ENCODE measurements around the gene TNRC18. TPM values are rescaled to one million over a fixed set of nuclear protein-coding genes. Genes with fewer than 3 reads are reported as not detected.

The TNRC18 gene
- total RNA-seq, 5 donors from 2014 or later (not counting 1 experiment from before 2014, with no cell fraction given): 58.8 to 71.0 (median 62.6) TPM

DNA sequence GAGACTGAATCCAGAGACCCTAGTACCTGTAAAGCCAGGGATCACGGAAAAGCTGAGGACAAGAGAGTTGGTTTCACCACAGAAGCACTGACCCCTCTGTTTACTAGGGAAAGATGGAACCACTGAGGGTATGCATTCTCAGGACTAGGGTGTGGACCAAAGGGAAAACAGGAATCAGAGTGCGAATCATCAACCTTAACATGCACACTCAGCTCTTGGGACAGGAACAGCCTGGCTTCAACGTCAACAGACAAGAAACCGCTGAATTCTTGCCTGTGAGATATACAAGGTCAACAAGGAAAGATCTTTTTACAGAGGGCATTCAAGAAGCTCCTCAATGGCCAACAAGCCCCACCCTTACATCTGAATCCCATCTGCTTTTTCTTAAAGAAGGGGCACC is 14.9 kb downstream of the TNRC18 start:
- H3K27me3 ChIP-seq (replicated peaks in 1 of 2; ENCODE audit: control insufficient read depth in 2 of 2, extremely low read depth in 1 of 2, insufficient read depth in 2 of 2, low read length in 1 of 2): peaks cover 0 to 35% of the 10 kb centered on the region in 2 experiments
- Mint-ChIP-seq H3K4me3 (no peak overlapping the region), H3K27ac (no peak overlapping the region), H3K4me1 (no peaks in the 10 kb centered on the region), H3K9me3 (no peaks in the 10 kb centered on the region), H3K27me3 (peaks cover 4 to 15% of the 10 kb centered on the region in 2 donors), H3K36me3 (no peaks in the 10 kb centered on the region)
- H3K4me1 ChIP-seq (ENCODE audit: control insufficient read depth in 1 of 2, extremely low read depth in 1 of 2, insufficient read depth in 2 of 2, low read length in 2 of 2): no peaks in the 10 kb centered on the region
- ChIA-PET CTCF (interaction anchor here (0.7 to 1.1 kb wide), 3 partner anchors 9 to 12 kb away, joined by 3 read pairs; no protein-coding TSS in a partner anchor), POLR2A (no interaction called here)
- no peak overlapping the region for H3K27ac ChIP-seq (ENCODE audit: low read length)
- no peaks in the 10 kb centered on the region for H3K9me3 ChIP-seq
- no peaks in the 10 kb centered on the region for H3K36me3 ChIP-seq (ENCODE audit: control insufficient read depth in 2 of 2, extremely low read depth in 1 of 2, insufficient read depth in 1 of 2, low read length in 1 of 2)
- ATAC-seq (replicated peaks in 1 of 4) (no peak), DNase-seq (no peak)
- H3K4me3 ChIP-seq (ENCODE audit: control insufficient read depth in 1 of 2, extremely low read depth in 1 of 2, low read length in 1 of 2): no peak overlapping the region
- WGBS (ENCODE audit: insufficient coverage): 80% methylated on average over 1 of the region's 4 CpGs

DNA sequence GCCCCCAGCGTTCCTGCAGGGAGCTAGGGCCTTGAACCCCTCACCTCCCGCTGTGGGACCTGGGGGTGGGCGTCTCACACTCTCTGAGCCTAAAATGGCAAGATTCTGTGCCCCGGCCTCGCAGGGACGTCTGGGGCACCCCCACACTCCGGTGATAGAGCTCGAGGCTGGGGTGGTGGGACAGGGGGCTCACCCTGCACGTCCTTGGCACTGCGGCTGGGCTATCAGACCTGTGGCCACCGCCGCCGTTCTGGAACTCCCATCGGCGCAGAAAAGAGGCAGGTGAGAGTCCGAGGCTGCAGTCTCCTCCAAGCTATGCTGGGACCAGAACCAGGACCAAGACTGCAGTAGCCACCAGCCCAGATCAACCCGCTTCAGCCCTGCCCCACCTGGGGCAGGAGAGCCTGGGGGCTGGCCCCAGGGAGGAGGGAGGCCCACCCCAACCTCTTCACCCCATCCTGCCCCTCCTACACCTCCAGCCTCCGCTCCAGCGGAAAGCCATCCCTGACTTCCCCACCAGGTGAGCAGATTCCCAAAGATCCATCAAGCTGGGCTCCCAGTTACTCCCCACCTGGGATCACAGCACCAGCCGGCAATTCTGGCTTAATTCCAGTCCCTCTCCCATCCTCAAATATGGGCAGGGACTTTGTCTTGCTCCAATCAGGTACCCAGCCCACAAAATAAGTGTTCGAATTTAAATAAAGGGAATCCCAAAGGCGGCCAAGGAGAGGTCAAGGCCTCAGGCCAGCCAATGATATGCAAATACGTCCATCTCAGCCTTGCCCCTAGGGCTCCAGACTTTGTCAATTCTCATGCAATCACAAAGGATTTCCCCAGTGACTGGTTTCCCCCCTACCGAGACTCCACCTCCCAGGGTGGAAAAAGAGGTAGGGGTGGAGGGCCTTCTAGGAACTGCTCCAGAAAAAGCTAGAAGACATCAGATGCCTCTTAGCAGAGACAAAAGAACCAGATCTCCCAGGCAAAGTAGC is 16.4 kb downstream of the TNRC18 start:
- Mint-ChIP-seq H3K4me3 (no peak overlapping the region), H3K9me3 (no peaks in the 10 kb centered on the region), H3K27ac (no peak overlapping the region), H3K36me3 (no peaks in the 10 kb centered on the region), H3K27me3 (peaks cover 4 to 17% of the 10 kb centered on the region in 2 donors), H3K4me1 (no peaks in the 10 kb centered on the region)
- WGBS (ENCODE audit: insufficient coverage): 91% methylated on average over 21 of the region's 24 CpGs
- H3K27me3 ChIP-seq (replicated peaks in 1 of 2; ENCODE audit: control insufficient read depth in 2 of 2, extremely low read depth in 1 of 2, insufficient read depth in 2 of 2, low read length in 1 of 2): peaks cover 0 to 34% of the 10 kb centered on the region in 2 experiments
- ChIA-PET POLR2A (no interaction called here), CTCF (interaction anchor here in 1 of 2 donors (0.7 kb wide), 1 partner anchor 14 kb away, joined by 4 read pairs; no protein-coding TSS in a partner anchor)
- H3K27ac ChIP-seq (ENCODE audit: low read length): no peak overlapping the region
- no peaks in the 10 kb centered on the region for H3K36me3 ChIP-seq (ENCODE audit: control insufficient read depth in 2 of 2, extremely low read depth in 1 of 2, insufficient read depth in 1 of 2, low read length in 1 of 2)
- DNase-seq (no peak), ATAC-seq (replicated peaks in 1 of 4) (no peak)
- no peaks in the 10 kb centered on the region for H3K4me1 ChIP-seq (ENCODE audit: control insufficient read depth in 1 of 2, extremely low read depth in 1 of 2, insufficient read depth in 2 of 2, low read length in 2 of 2)
- H3K9me3 ChIP-seq: no peaks in the 10 kb centered on the region
- no peak overlapping the region for H3K4me3 ChIP-seq (ENCODE audit: control insufficient read depth in 1 of 2, extremely low read depth in 1 of 2, low read length in 1 of 2)

DNA sequence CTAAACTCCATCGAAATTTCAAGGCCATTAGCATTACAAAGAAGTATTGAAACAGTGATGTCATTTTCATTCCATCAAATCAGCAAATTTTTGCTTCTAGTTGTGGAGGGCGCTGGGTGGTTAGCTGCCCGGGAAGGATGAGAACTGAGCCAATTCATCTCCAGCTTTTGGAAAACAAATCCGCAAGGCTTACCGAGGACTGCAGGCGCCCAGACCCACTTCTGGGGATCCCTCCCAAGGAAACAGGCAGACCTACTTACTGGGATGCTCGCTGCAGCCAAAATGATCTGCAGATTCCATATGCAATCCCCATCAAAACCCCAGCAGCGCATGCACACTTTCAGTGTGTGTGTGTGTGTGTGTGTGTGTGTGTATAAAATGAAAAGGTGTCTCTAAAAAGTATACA is 19.2 kb downstream of the TNRC18 start:
- Histone ChIP-seq H3K4me1 (ENCODE audit: control insufficient read depth in 1 of 2, extremely low read depth in 1 of 2, insufficient read depth in 2 of 2, low read length in 2 of 2) (no peaks in the 10 kb centered on the region), H3K27me3 (replicated peaks in 1 of 2; ENCODE audit: control insufficient read depth in 2 of 2, extremely low read depth in 1 of 2, insufficient read depth in 2 of 2, low read length in 1 of 2) (peaks cover 0 to 32% of the 10 kb centered on the region in 2 experiments), H3K9me3 (no peaks in the 10 kb centered on the region), H3K4me3 (ENCODE audit: control insufficient read depth in 1 of 2, extremely low read depth in 1 of 2, low read length in 1 of 2) (no peak overlapping the region), H3K36me3 (ENCODE audit: control insufficient read depth in 2 of 2, extremely low read depth in 1 of 2, insufficient read depth in 1 of 2, low read length in 1 of 2) (no peaks in the 10 kb centered on the region), H3K27ac (ENCODE audit: low read length) (no peak overlapping the region)
- DNase-seq (no peak), ATAC-seq (replicated peaks in 1 of 4) (no peak)
- no peaks in the 10 kb centered on the region for H3K9me3 Mint-ChIP-seq
- no peak overlapping the region for H3K27ac Mint-ChIP-seq
- peaks cover 0 to 4% (median 0%) of the 10 kb centered on the region in 3 donors for H3K4me1 Mint-ChIP-seq
- ChIA-PET POLR2A (no interaction called here), CTCF (no interaction called here)
- no peaks in the 10 kb centered on the region for H3K36me3 Mint-ChIP-seq
- H3K27me3 Mint-ChIP-seq: peaks cover 4 to 13% of the 10 kb centered on the region in 2 donors
- WGBS (ENCODE audit: insufficient coverage): 92% methylated on average over 5 of the region's 8 CpGs
- no peak overlapping the region for H3K4me3 Mint-ChIP-seq

DNA sequence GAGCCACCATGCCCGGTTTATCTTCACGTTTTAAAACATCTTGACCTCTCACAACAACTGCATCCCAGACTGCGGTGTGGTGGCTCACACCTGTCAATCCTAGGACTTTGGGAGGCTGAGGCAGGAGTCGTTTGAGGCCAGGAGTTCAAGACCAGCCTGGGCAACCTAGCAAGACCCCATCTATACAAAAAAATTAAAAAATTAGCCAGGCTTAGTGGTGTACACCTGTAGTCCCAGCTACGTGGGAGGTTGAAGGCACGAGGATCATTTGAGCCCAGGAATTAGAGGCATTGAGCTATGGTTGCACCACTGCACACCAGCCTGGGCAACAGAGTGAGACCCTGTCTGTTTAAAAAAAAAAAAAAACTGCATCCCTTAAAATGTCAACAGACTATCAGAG is 20.2 kb downstream of the TNRC18 start:
- Histone ChIP-seq H3K4me3 (ENCODE audit: control insufficient read depth in 1 of 2, extremely low read depth in 1 of 2, low read length in 1 of 2) (no peak overlapping the region), H3K9me3 (no peaks in the 10 kb centered on the region), H3K27ac (ENCODE audit: low read length) (no peak overlapping the region), H3K27me3 (replicated peaks in 1 of 2; ENCODE audit: control insufficient read depth in 2 of 2, extremely low read depth in 1 of 2, insufficient read depth in 2 of 2, low read length in 1 of 2) (peaks cover 0 to 30% of the 10 kb centered on the region in 2 experiments), H3K4me1 (ENCODE audit: control insufficient read depth in 1 of 2, extremely low read depth in 1 of 2, insufficient read depth in 2 of 2, low read length in 2 of 2) (no peaks in the 10 kb centered on the region), H3K36me3 (ENCODE audit: control insufficient read depth in 2 of 2, extremely low read depth in 1 of 2, insufficient read depth in 1 of 2, low read length in 1 of 2) (no peaks in the 10 kb centered on the region)
- Mint-ChIP-seq H3K9me3 (no peaks in the 10 kb centered on the region), H3K27me3 (peaks cover 4 to 5% of the 10 kb centered on the region in 2 donors), H3K4me3 (no peak overlapping the region), H3K4me1 (peaks cover 0 to 6% (median 0%) of the 10 kb centered on the region in 3 donors), H3K36me3 (no peaks in the 10 kb centered on the region), H3K27ac (no peak overlapping the region)
- CTCF ChIA-PET: no interaction called here
- POLR2A ChIA-PET: interaction anchor here in 1 of 2 donors (0.6 kb wide), 1 partner anchor 926 kb away, joined by 10 read pairs; no protein-coding TSS in a partner anchor
- DNase-seq: no peak
- 90% methylated on average over 5 of the region's 6 CpGs for WGBS (ENCODE audit: insufficient coverage)
- no peak for ATAC-seq (replicated peaks in 1 of 4)

DNA sequence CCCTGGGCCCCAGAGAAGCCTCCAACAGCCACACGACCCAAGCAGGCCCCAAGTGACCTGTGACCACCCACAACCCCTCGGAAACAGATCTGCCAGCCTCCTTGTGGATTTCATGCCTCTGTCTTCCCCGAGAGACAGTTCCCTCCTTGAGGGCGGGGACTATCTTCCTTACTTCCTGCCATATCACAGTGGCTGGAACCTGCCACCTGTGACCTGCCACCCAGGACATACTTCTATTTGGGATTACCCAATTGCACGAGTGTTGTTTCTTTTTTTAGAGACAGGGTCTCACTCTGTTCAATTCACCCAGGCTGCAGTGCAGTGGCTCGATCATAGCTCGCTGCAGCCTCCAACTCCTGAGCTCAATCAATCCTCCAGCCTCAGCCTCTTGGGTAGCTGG is 25.9 kb downstream of the TNRC18 start:
- WGBS (ENCODE audit: insufficient coverage): 67% methylated on average over 6 of the region's 7 CpGs
- Mint-ChIP-seq H3K36me3 (peaks cover 11% of the 10 kb centered on the region), H3K9me3 (no peaks in the 10 kb centered on the region), H3K4me1 (peaks cover 30 to 45% (median 31%) of the 10 kb centered on the region in 3 donors), H3K4me3 (peak overlapping the region; percentile 68 to 81 (median 77)), H3K27me3 (no peaks in the 10 kb centered on the region), H3K27ac (peak overlapping the region; percentile 91 to 94)
- Histone ChIP-seq H3K27me3 (replicated peaks in 1 of 2; ENCODE audit: control insufficient read depth in 2 of 2, extremely low read depth in 1 of 2, insufficient read depth in 2 of 2, low read length in 1 of 2) (no peaks in the 10 kb centered on the region), H3K9me3 (no peaks in the 10 kb centered on the region), H3K36me3 (ENCODE audit: control insufficient read depth in 2 of 2, extremely low read depth in 1 of 2, insufficient read depth in 1 of 2, low read length in 1 of 2) (peaks cover 7 to 20% of the 10 kb centered on the region in 2 donors), H3K4me3 (ENCODE audit: control insufficient read depth in 1 of 2, extremely low read depth in 1 of 2, low read length in 1 of 2) (peak overlapping the region in 1 of 2 donors; percentile 95), H3K4me1 (ENCODE audit: control insufficient read depth in 1 of 2, extremely low read depth in 1 of 2, insufficient read depth in 2 of 2, low read length in 2 of 2) (peaks cover 6 to 52% of the 10 kb centered on the region in 2 experiments), H3K27ac (ENCODE audit: low read length) (peak overlapping the region; percentile 95)
- POLR2A ChIA-PET: interaction anchor here in 1 of 2 donors (0.6 to 0.9 kb wide), 3 partner anchors 24 to 174 kb away, joined by 3 read pairs; no protein-coding TSS in a partner anchor
- CTCF ChIA-PET: interaction anchor here (0.6 to 1.7 kb wide), 5 partner anchors 25 to 946 kb away, joined by 3 to 9 read pairs (median 4); no protein-coding TSS in a partner anchor
- no peak for ATAC-seq (replicated peaks in 1 of 4)
- peak in 2 of 35 experiments; percentile 19 to 45 for DNase-seq

DNA sequence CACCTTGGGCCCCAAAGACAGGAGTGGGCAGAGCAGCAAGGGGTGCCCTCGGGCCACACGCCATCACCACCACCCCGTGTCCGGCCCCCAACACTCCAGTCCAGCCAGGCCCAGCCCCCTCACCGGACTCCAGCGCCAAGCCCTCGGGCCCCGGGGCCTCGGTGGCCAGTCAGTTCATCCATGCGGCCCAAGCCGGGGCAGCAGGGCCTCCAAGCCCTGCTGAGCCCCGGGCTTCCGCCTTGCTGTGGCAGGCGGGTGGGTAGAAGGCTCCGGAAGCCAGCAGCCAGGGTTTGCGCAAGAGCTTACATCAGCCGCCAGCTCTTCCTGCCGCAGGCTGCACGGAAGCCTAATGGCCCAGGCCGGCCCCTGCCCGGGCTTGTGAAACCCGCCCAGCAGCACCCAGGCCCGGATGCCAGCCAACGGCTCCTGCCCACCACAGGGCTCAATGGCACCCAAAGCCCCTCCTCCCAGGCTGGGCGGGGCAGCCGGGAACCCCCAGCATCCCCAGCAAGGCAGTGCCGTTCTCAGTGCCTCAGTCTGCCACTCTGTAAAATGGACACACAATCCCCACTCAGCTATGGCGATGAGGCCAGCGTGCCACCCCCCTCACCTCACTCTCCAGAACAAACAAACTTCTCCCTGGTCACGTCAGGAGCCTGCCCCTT is 26.5 kb downstream of the TNRC18 start:
- no peaks in the 10 kb centered on the region for H3K9me3 ChIP-seq
- peak overlapping the region; percentile 95 for H3K27ac ChIP-seq (ENCODE audit: low read length)
- H3K4me1 ChIP-seq (ENCODE audit: control insufficient read depth in 1 of 2, extremely low read depth in 1 of 2, insufficient read depth in 2 of 2, low read length in 2 of 2): peaks cover 6 to 55% of the 10 kb centered on the region in 2 experiments
- POLR2A ChIA-PET: interaction anchor here in 1 of 2 donors (0.6 to 1.0 kb wide), 4 partner anchors 29 to 174 kb away, joined by 3 to 8 read pairs (median 4); no protein-coding TSS in a partner anchor
- H3K27me3 ChIP-seq (replicated peaks in 1 of 2; ENCODE audit: control insufficient read depth in 2 of 2, extremely low read depth in 1 of 2, insufficient read depth in 2 of 2, low read length in 1 of 2): no peaks in the 10 kb centered on the region
- peak overlapping the region; percentile 77 to 81 (median 80) for H3K4me3 Mint-ChIP-seq
- peaks cover 7 to 22% of the 10 kb centered on the region in 2 donors for H3K36me3 ChIP-seq (ENCODE audit: control insufficient read depth in 2 of 2, extremely low read depth in 1 of 2, insufficient read depth in 1 of 2, low read length in 1 of 2)
- H3K4me1 Mint-ChIP-seq: peaks cover 31 to 46% (median 33%) of the 10 kb centered on the region in 3 donors
- no peaks in the 10 kb centered on the region for H3K9me3 Mint-ChIP-seq
- no peaks in the 10 kb centered on the region for H3K27me3 Mint-ChIP-seq
- WGBS (ENCODE audit: insufficient coverage): under 1% methylated on average over 27 of the region's 30 CpGs
- peak overlapping the region; percentile 91 to 94 for H3K27ac Mint-ChIP-seq
- ATAC-seq (replicated peaks in 1 of 4): peak; percentile 93 to 95 (median 94)
- DNase-seq: peak; percentile 70 to 97 (median 93)
- H3K4me3 ChIP-seq (ENCODE audit: control insufficient read depth in 1 of 2, extremely low read depth in 1 of 2, low read length in 1 of 2): peak overlapping the region; percentile 92 to 95
- H3K36me3 Mint-ChIP-seq: peaks cover 14% of the 10 kb centered on the region
- CTCF ChIA-PET: interaction anchor here (0.6 to 1.7 kb wide), 12 partner anchors 12 to 953 kb away, joined by 3 to 9 read pairs (median 4); no protein-coding TSS in a partner anchor
